ENCODE data around the gene BPIFB4. TPM values are rescaled to one million over a fixed set of nuclear protein-coding genes. Genes with fewer than 3 reads are reported as not detected.

The BPIFB4 gene
- total RNA-seq, 6 experiments from 2014 or later: not detected

- TF ChIP-seq CTCF (IDR thresholded peaks at IDR 0.05): no peak
- no peak for DNase-seq
- Mint-ChIP-seq H3K27me3 (ENCODE audit: insufficient read depth) (peaks cover 37% of the 10 kb centered on the region), H3K4me1 (ENCODE audit: low read depth) (no peaks in the 10 kb centered on the region), H3K4me3 (no peak overlapping the region), H3K9me3 (no peaks in the 10 kb centered on the region), H3K27ac (no peak overlapping the region), H3K36me3 (ENCODE audit: low read depth) (no peaks in the 10 kb centered on the region)
Measured at GRCh38 chr20:33034115-33034514, 45.3 kb upstream of the BPIFB4 start.

GRCh38 chr20:33034901-33035492 lies 44.4 kb upstream of the BPIFB4 start:
- Mint-ChIP-seq H3K4me3 (no peak overlapping the region), H3K27ac (no peak overlapping the region), H3K9me3 (no peaks in the 10 kb centered on the region), H3K36me3 (ENCODE audit: low read depth) (no peaks in the 10 kb centered on the region), H3K4me1 (ENCODE audit: low read depth) (no peaks in the 10 kb centered on the region), H3K27me3 (ENCODE audit: insufficient read depth) (peaks cover 42% of the 10 kb centered on the region)
- TF ChIP-seq CTCF (IDR thresholded peaks at IDR 0.05): no peak
- DNase-seq: no peak

- H3K36me3 Mint-ChIP-seq (ENCODE audit: low read depth): no peaks in the 10 kb centered on the region
- DNase-seq: no peak
- H3K4me3 Mint-ChIP-seq: no peak overlapping the region
- no peak overlapping the region for H3K27ac Mint-ChIP-seq
- no peaks in the 10 kb centered on the region for H3K9me3 Mint-ChIP-seq
- TF ChIP-seq CTCF (IDR thresholded peaks at IDR 0.05): no peak
- H3K4me1 Mint-ChIP-seq (ENCODE audit: low read depth): no peaks in the 10 kb centered on the region
- peaks cover 46% of the 10 kb centered on the region for H3K27me3 Mint-ChIP-seq (ENCODE audit: insufficient read depth)
Measured at GRCh38 chr20:33037456-33037855, 42.0 kb upstream of the BPIFB4 start.

- TF ChIP-seq CTCF (IDR thresholded peaks at IDR 0.05): no peak
- Mint-ChIP-seq H3K4me1 (ENCODE audit: low read depth) (no peaks in the 10 kb centered on the region), H3K9me3 (no peaks in the 10 kb centered on the region), H3K36me3 (ENCODE audit: low read depth) (no peaks in the 10 kb centered on the region), H3K4me3 (no peak overlapping the region), H3K27me3 (ENCODE audit: insufficient read depth) (peaks cover 41% of the 10 kb centered on the region), H3K27ac (no peak overlapping the region)
- no peak for DNase-seq
Measured at GRCh38 chr20:33038243-33038642, 41.2 kb upstream of the BPIFB4 start.

GRCh38 chr20:33042430-33042829 lies 37.0 kb upstream of the BPIFB4 start:
- H3K4me1 Mint-ChIP-seq (ENCODE audit: low read depth): no peaks in the 10 kb centered on the region
- peaks cover 42% of the 10 kb centered on the region for H3K27me3 Mint-ChIP-seq (ENCODE audit: insufficient read depth)
- H3K4me3 Mint-ChIP-seq: no peak overlapping the region
- H3K36me3 Mint-ChIP-seq (ENCODE audit: low read depth): peaks cover 10% of the 10 kb centered on the region
- H3K27ac Mint-ChIP-seq: no peak overlapping the region
- DNase-seq: no peak
- TF ChIP-seq CTCF (IDR thresholded peaks at IDR 0.05): no peak
- H3K9me3 Mint-ChIP-seq: peaks cover 10% of the 10 kb centered on the region

All from HFFc6 (cell line).